Mesendoderm (in vitro differentiated cells): ENCODE results near the gene TBC1D17.

Experiments used
- DNase-seq: peaks from one replicate; pipeline ENCODE4 v3.0.0; 2013
- H2AK5ac ChIP-seq: 2 replicates; pipeline ENCODE4 v1.6.1; 2013; ENCODE audit warnings: low read length, inconsistent platforms
- H2BK120ac ChIP-seq: 2 replicates; pipeline ENCODE4 v1.6.1; 2013; ENCODE audit warnings: low read depth, mild to moderate bottlenecking, low read length, moderate library complexity, mixed read lengths
- H2BK15ac ChIP-seq: replicated peaks from 2 replicates; pipeline ENCODE4 v1.6.1; 2013; ENCODE audit warnings: low read depth, mild to moderate bottlenecking, moderate library complexity
- H2BK5ac ChIP-seq: 2 replicates; pipeline ENCODE4 v1.6.1; 2013; ENCODE audit warnings: low read length, inconsistent platforms
- H3K18ac ChIP-seq: 2 replicates; pipeline ENCODE4 v1.6.1; 2013; ENCODE audit warnings: mild to moderate bottlenecking, low read length, mixed read lengths
- H3K23ac ChIP-seq: one replicate; pipeline ENCODE4 v1.6.1; 2013; ENCODE audit warnings: low read length
- H3K27ac ChIP-seq: 2 replicates; pipeline ENCODE4 v1.5.1; 2013; ENCODE audit warnings: low read depth, mild to moderate bottlenecking, inconsistent platforms, low read length, moderate library complexity
- H3K27me3 ChIP-seq: 2 replicates; pipeline ENCODE4 v1.6.1; 2013; ENCODE audit warnings: low read length, control low read depth, mild to moderate bottlenecking, inconsistent platforms; ENCODE audit not compliant: insufficient read depth, poor library complexity
- H3K36me3 ChIP-seq: 2 replicates; pipeline ENCODE4 v1.6.1; 2013; ENCODE audit warnings: low read length, inconsistent platforms; ENCODE audit not compliant: control insufficient read depth, insufficient read depth
- H3K4ac ChIP-seq: one replicate; pipeline ENCODE4 v1.6.1; 2013; ENCODE audit warnings: low read depth, mild to moderate bottlenecking, low read length, moderate library complexity
- H3K4me1 ChIP-seq: 2 replicates; pipeline ENCODE4 v1.6.1; 2013; ENCODE audit warnings: low read depth, low read length, inconsistent platforms; ENCODE audit not compliant: control insufficient read depth
- H3K4me2 ChIP-seq: 2 replicates; pipeline ENCODE4 v1.6.1; 2013; ENCODE audit warnings: low read length
- H3K4me3 ChIP-seq: 2 replicates; pipeline ENCODE4 v1.5.1; 2013; ENCODE audit warnings: mild to moderate bottlenecking, low read length
- H3K56ac ChIP-seq: one replicate; pipeline ENCODE4 v1.6.1; 2013; ENCODE audit warnings: low read length
- H3K79me1 ChIP-seq: 2 replicates; pipeline ENCODE4 v1.6.1; 2013; ENCODE audit warnings: low read length, inconsistent platforms
- H3K79me2 ChIP-seq: 2 replicates; pipeline ENCODE4 v1.6.1; 2013; ENCODE audit warnings: mild to moderate bottlenecking, low read length; ENCODE audit not compliant: control insufficient read depth, insufficient read depth
- H3K9ac ChIP-seq: 2 replicates; pipeline ENCODE4 v1.6.1; 2013; ENCODE audit warnings: low read length, inconsistent platforms
- H4K5ac ChIP-seq: one replicate; pipeline ENCODE4 v1.6.1; 2013; ENCODE audit warnings: low read length
- H4K8ac ChIP-seq: one replicate; pipeline ENCODE4 v1.6.1; 2013; ENCODE audit warnings: low read depth, mild to moderate bottlenecking, control low read depth, low read length, moderate library complexity
- WGBS: extraction: QIAGEN DNeasy Blood & Tissue Kit; methylation state at CpG from one replicate; pipeline ENCODE4 v1.1.7; 2013; ENCODE audit warnings: low lambda C conversion rate, missing lambda C conversion rate; ENCODE audit not compliant: insufficient coverage; ENCODE audit errors: extremely low coverage; 5-methylcytosine and 5-hydroxymethylcytosine counted together

TBC1D17 gene

GRCh38 chr19:49838885-49839588 lies 38.5 kb upstream of the TBC1D17 start:
- H3K18ac ChIP-seq: no peak overlapping the region

GRCh38 chr19:49839713-49840112 lies 37.8 kb upstream of the TBC1D17 start:
- Histone ChIP-seq H3K9ac (no peak overlapping the region), H3K27me3 (no peaks in the 10 kb centered on the region), H3K18ac (no peak overlapping the region), H3K79me1 (no peaks in the 10 kb centered on the region), H3K56ac (no peak overlapping the region), H4K5ac (no peak overlapping the region), H3K23ac (no peak overlapping the region), H3K27ac (no peak overlapping the region), H3K4me2 (no peak overlapping the region), H2BK120ac (no peak overlapping the region), H2AK5ac (no peak overlapping the region), H4K8ac (no peak overlapping the region), H3K4me3 (no peak overlapping the region), H2BK15ac (no peak overlapping the region), H3K36me3 (no peaks in the 10 kb centered on the region), H3K4ac (no peak overlapping the region), H2BK5ac (no peak overlapping the region), H3K79me2 (no peaks in the 10 kb centered on the region), H3K4me1 (no peaks in the 10 kb centered on the region)
- WGBS: no CpG with 5 or more reads among the region's 11 CpGs
- no peak for DNase-seq

More at GRCh38 chr19:49838885-49839588, 38.5 kb upstream of the TBC1D17 start:
- no CpG with 5 or more reads among the region's 18 CpGs for WGBS
- H2BK15ac ChIP-seq: no peak overlapping the region
- no peak overlapping the region for H2BK5ac ChIP-seq
- H3K79me2 ChIP-seq: no peaks in the 10 kb centered on the region
- H3K4ac ChIP-seq: no peak overlapping the region
- H4K8ac ChIP-seq: no peak overlapping the region
- H3K36me3 ChIP-seq: no peaks in the 10 kb centered on the region
- H3K56ac ChIP-seq: no peak overlapping the region
- H3K23ac ChIP-seq: no peak overlapping the region
- no peaks in the 10 kb centered on the region for H3K4me1 ChIP-seq
- H2AK5ac ChIP-seq: no peak overlapping the region
- H3K79me1 ChIP-seq: no peaks in the 10 kb centered on the region
- no peak overlapping the region for H3K9ac ChIP-seq
- H3K4me2 ChIP-seq: no peak overlapping the region
- no peak overlapping the region for H2BK120ac ChIP-seq
- DNase-seq: no peak
- H3K27ac ChIP-seq: no peak overlapping the region
- no peak overlapping the region for H4K5ac ChIP-seq
- H3K4me3 ChIP-seq: no peak overlapping the region
- H3K27me3 ChIP-seq: no peaks in the 10 kb centered on the region

- H3K79me1 ChIP-seq: no peaks in the 10 kb centered on the region
- no peak overlapping the region for H4K8ac ChIP-seq
- H3K27me3 ChIP-seq: no peaks in the 10 kb centered on the region
- no peaks in the 10 kb centered on the region for H3K36me3 ChIP-seq
- H2BK5ac ChIP-seq: no peak overlapping the region
- H4K5ac ChIP-seq: no peak overlapping the region
- no peak overlapping the region for H3K18ac ChIP-seq
- H3K4me2 ChIP-seq: no peak overlapping the region
- H3K9ac ChIP-seq: no peak overlapping the region
- H3K4me3 ChIP-seq: no peak overlapping the region
- H3K27ac ChIP-seq: no peak overlapping the region
- H3K4ac ChIP-seq: no peak overlapping the region
- H3K4me1 ChIP-seq: no peaks in the 10 kb centered on the region
- H2AK5ac ChIP-seq: no peak overlapping the region
- no peaks in the 10 kb centered on the region for H3K79me2 ChIP-seq
- H2BK120ac ChIP-seq: no peak overlapping the region
- no CpG with 5 or more reads among the region's 11 CpGs for WGBS
- H2BK15ac ChIP-seq: no peak overlapping the region
- DNase-seq: no peak
- H3K56ac ChIP-seq: no peak overlapping the region
- no peak overlapping the region for H3K23ac ChIP-seq
These were observed 37.2 kb upstream of the TBC1D17 start for GRCh38 chr19:49840321-49840720.

GRCh38 chr19:49840736-49841249 lies 36.7 kb upstream of the TBC1D17 start:
- H3K27me3 ChIP-seq: no peaks in the 10 kb centered on the region
- no peaks in the 10 kb centered on the region for H3K79me2 ChIP-seq
- H2BK15ac ChIP-seq: no peak overlapping the region
- H2BK5ac ChIP-seq: no peak overlapping the region
- no peak overlapping the region for H3K23ac ChIP-seq
- no peak overlapping the region for H3K27ac ChIP-seq
- no peak overlapping the region for H3K56ac ChIP-seq
- H2BK120ac ChIP-seq: no peak overlapping the region
- DNase-seq: no peak
- no peak overlapping the region for H3K9ac ChIP-seq
- H4K8ac ChIP-seq: no peak overlapping the region
- H3K36me3 ChIP-seq: no peaks in the 10 kb centered on the region
- no peak overlapping the region for H3K18ac ChIP-seq
- no peak overlapping the region for H3K4ac ChIP-seq
- H2AK5ac ChIP-seq: no peak overlapping the region
- no CpG with 5 or more reads among the region's 17 CpGs for WGBS
- H3K4me1 ChIP-seq: no peaks in the 10 kb centered on the region
- no peak overlapping the region for H4K5ac ChIP-seq
- no peak overlapping the region for H3K4me3 ChIP-seq
- no peaks in the 10 kb centered on the region for H3K79me1 ChIP-seq
- H3K4me2 ChIP-seq: no peak overlapping the region

GRCh38 chr19:49843265-49843664 lies 34.2 kb upstream of the TBC1D17 start:
- Histone ChIP-seq H3K27me3 (no peaks in the 10 kb centered on the region), H3K56ac (no peak overlapping the region), H2AK5ac (no peak overlapping the region), H3K4me2 (no peak overlapping the region), H4K8ac (no peak overlapping the region), H2BK5ac (no peak overlapping the region), H3K27ac (no peak overlapping the region), H3K18ac (no peak overlapping the region), H2BK120ac (no peak overlapping the region), H2BK15ac (no peak overlapping the region), H3K36me3 (no peaks in the 10 kb centered on the region), H3K4me1 (no peaks in the 10 kb centered on the region), H3K23ac (no peak overlapping the region), H3K4ac (no peak overlapping the region), H3K79me2 (no peaks in the 10 kb centered on the region), H4K5ac (no peak overlapping the region), H3K9ac (no peak overlapping the region), H3K4me3 (no peak overlapping the region), H3K79me1 (no peaks in the 10 kb centered on the region)
- no peak for DNase-seq
- no CpG with 5 or more reads among the region's 3 CpGs for WGBS
